Keratinocyte (primary cell): Measurements from ENCODE around the gene BRCA2. TPM values are rescaled to one million over a fixed set of nuclear protein-coding genes. Genes with fewer than 3 reads are reported as not detected.

Experiments
- DNase-seq: peaks from one replicate; pipeline ENCODE4 v3.0.0-alpha.2; 2011; ENCODE audit warnings: low read depth, missing footprints, low spot score
- FAIRE-seq: peaks from 2 replicates; lab custom pipeline; 2011; peaks lifted over from hg19 to GRCh38; lab: Jason Lieb, UNC
- H2AFZ ChIP-seq: 2 replicates; pipeline ENCODE4 v1.6.0; 2012; ENCODE audit warnings: low read length, control low read depth, inconsistent platforms; ENCODE audit not compliant: control insufficient read depth
- H3K27ac ChIP-seq: 2 replicates; pipeline ENCODE4 v1.5.1; 2011; ENCODE audit warnings: low read length; ENCODE audit not compliant: control insufficient read depth, insufficient read depth
- H3K27me3 ChIP-seq: 3 replicates; pipeline ENCODE4 v1.6.0; 2011; ENCODE audit warnings: low read length; ENCODE audit not compliant: control insufficient read depth, insufficient read depth; ENCODE audit errors: extremely low read depth
- H3K36me3 ChIP-seq, 2 experiments: 2 replicates in 1 of 2; 3 replicates in 1 of 2; pipeline ENCODE4 v1.5.1; 2011; ENCODE audit warnings: low read length in 2 of 2, mild to moderate bottlenecking in 1 of 2; ENCODE audit not compliant: control insufficient read depth in 2 of 2, insufficient read depth in 2 of 2; ENCODE audit errors: extremely low read depth in 1 of 2
- H3K4me1 ChIP-seq: 3 replicates; pipeline ENCODE4 v1.5.1; 2011; ENCODE audit warnings: low read length; ENCODE audit not compliant: control insufficient read depth, insufficient read depth; ENCODE audit errors: extremely low read depth
- H3K4me2 ChIP-seq: 3 replicates; pipeline ENCODE4 v1.6.0; 2011; ENCODE audit warnings: low read depth, low read length; ENCODE audit not compliant: control insufficient read depth, insufficient read depth; ENCODE audit errors: extremely low read depth
- H3K4me3 ChIP-seq, 3 experiments: fragments of 200-600 bp in 1 of 3; sonication (generic) in 1 of 3; 2 replicates in 2 of 3; 3 replicates in 1 of 3; pipeline ENCODE4 v1.5.1; 2011 to 2016; ENCODE audit warnings: low read length in 3 of 3, mild to moderate bottlenecking in 3 of 3, control low read depth in 2 of 3, inconsistent platforms in 1 of 3, low read depth in 1 of 3, mixed read lengths in 1 of 3, mixed run types in 1 of 3, moderate library complexity in 1 of 3; ENCODE audit not compliant: control insufficient read depth in 2 of 3, insufficient read depth in 2 of 3; ENCODE audit errors: extremely low read depth in 1 of 3
- H3K79me2 ChIP-seq: 2 replicates; pipeline ENCODE4 v1.6.0; 2012; ENCODE audit warnings: low read length; ENCODE audit not compliant: control insufficient read depth, insufficient read depth
- H3K9ac ChIP-seq: 3 replicates; pipeline ENCODE4 v1.6.0; 2011; ENCODE audit warnings: low read length; ENCODE audit not compliant: control insufficient read depth, insufficient read depth; ENCODE audit errors: extremely low read depth
- H3K9me1 ChIP-seq: 3 replicates; pipeline ENCODE4 v1.6.0; 2011; ENCODE audit warnings: low read length; ENCODE audit not compliant: control insufficient read depth, insufficient read depth; ENCODE audit errors: extremely low read depth
- H3K9me3 ChIP-seq: 2 replicates; pipeline ENCODE4 v1.5.1; 2012; ENCODE audit warnings: low read depth, low read length; ENCODE audit not compliant: control insufficient read depth
- H4K20me1 ChIP-seq: 3 replicates; pipeline ENCODE4 v1.6.0; 2011; ENCODE audit warnings: low read length; ENCODE audit not compliant: control insufficient read depth, insufficient read depth; ENCODE audit errors: extremely low read depth
- EZH2 ChIP-seq: IDR thresholded peaks from one replicate; pipeline ENCODE4 v1.6.1; 2012; ENCODE audit warnings: inconsistent platforms, mild to moderate bottlenecking, low read length, moderate library complexity
- dilution Hi-C: fragments of 300-500 bp; cut with MboI; formaldehyde crosslinking; loops from one replicate; pipeline ENCODE4 v1.7.0; 2020; ENCODE audit warnings: low sequenced_read_pairs; ENCODE audit not compliant: extremely low pct_ligation_motif_present
- polyA plus RNA-seq, 5 experiments: library from polyadenylated mRNA; depleted of rRNA in 3 of 5; stranded (reverse) in 3 of 5; stranded (forward) in 1 of 5; unstranded in 1 of 5; fragments of >200 nt; gene quantifications; 1 replicate in 1 of 5; 2 replicates in 3 of 5; 3 replicates in 1 of 5; pipeline versions ENCODE4 v1.2.1 to v1.2.3, GENCODE V29; 2011 to 2012; ENCODE audit warnings: missing spikeins in 2 of 5, low read depth in 1 of 5, low replicate concordance in 1 of 5
- TF ChIP-seq, protein P1 (sequence below), 3 experiments: IDR thresholded peaks in 1 of 3; conservative IDR thresholded peaks in 1 of 3; optimal IDR thresholded peaks in 1 of 3; 2 replicates in 2 of 3; 3 replicates in 1 of 3; pipeline versions ENCODE3 to v1.5.1; 2011; ENCODE audit warnings: low read length in 3 of 3, mild to moderate bottlenecking in 3 of 3, moderate library complexity in 2 of 3, control low read depth in 1 of 3, inconsistent platforms in 1 of 3; ENCODE audit not compliant: insufficient read depth in 2 of 3; ENCODE audit errors: extremely low read depth in 1 of 3

Gene BRCA2
- polyA plus RNA-seq, 1 donor (not counting 4 experiments of a cell fraction or from before 2014, with no cell fraction given), result 2.4 TPM

- H3K4me2 ChIP-seq, result no peak overlapping the region
- peaks cover 0 to 3% of the 10 kb centered on the region in 2 experiments for H3K36me3 ChIP-seq
- no peak overlapping the region for H3K4me3 ChIP-seq
- no peak for FAIRE-seq
- no peaks in the 10 kb centered on the region for H3K9me3 ChIP-seq
- dilution Hi-C loops, result no loop called here
- peaks cover 3% of the 10 kb centered on the region for H3K4me1 ChIP-seq
- H4K20me1 ChIP-seq, result no peaks in the 10 kb centered on the region
- no peak overlapping the region for H3K27ac ChIP-seq
- H3K9me1 ChIP-seq, result no peaks in the 10 kb centered on the region
- no peaks in the 10 kb centered on the region for H3K79me2 ChIP-seq
- H3K9ac ChIP-seq, result no peak overlapping the region
- no peaks in the 10 kb centered on the region for H3K27me3 ChIP-seq
- DNase-seq, result no peak
- H2AFZ ChIP-seq, result no peak overlapping the region
- TF ChIP-seq EZH2, result no peak
- TF ChIP-seq, protein P1, sequence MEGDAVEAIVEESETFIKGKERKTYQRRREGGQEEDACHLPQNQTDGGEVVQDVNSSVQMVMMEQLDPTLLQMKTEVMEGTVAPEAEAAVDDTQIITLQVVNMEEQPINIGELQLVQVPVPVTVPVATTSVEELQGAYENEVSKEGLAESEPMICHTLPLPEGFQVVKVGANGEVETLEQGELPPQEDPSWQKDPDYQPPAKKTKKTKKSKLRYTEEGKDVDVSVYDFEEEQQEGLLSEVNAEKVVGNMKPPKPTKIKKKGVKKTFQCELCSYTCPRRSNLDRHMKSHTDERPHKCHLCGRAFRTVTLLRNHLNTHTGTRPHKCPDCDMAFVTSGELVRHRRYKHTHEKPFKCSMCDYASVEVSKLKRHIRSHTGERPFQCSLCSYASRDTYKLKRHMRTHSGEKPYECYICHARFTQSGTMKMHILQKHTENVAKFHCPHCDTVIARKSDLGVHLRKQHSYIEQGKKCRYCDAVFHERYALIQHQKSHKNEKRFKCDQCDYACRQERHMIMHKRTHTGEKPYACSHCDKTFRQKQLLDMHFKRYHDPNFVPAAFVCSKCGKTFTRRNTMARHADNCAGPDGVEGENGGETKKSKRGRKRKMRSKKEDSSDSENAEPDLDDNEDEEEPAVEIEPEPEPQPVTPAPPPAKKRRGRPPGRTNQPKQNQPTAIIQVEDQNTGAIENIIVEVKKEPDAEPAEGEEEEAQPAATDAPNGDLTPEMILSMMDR (optimal IDR thresholded peaks at IDR 0.05 in 1 of 3, IDR thresholded peaks at IDR 0.05 in 1 of 3, conservative IDR thresholded peaks at IDR 0.05 in 1 of 3; ENCODE audit: extremely low read depth in 1 of 3, insufficient read depth in 2 of 3, low read length in 3 of 3), result no peak
Measured at GRCh38 chr13:32390048-32390447, 74.7 kb downstream of the BRCA2 start.

GRCh38 chr13:32390484-32390883, 75.2 kb downstream of the BRCA2 start:
- Histone ChIP-seq H3K27me3 (no peaks in the 10 kb centered on the region), H3K9ac (no peak overlapping the region), H2AFZ (no peak overlapping the region), H3K27ac (no peak overlapping the region), H3K9me3 (no peaks in the 10 kb centered on the region), H3K4me2 (no peak overlapping the region), H3K36me3 (peaks cover 0 to 3% of the 10 kb centered on the region in 2 experiments), H3K4me1 (peaks cover 3% of the 10 kb centered on the region), H3K79me2 (no peaks in the 10 kb centered on the region), H3K9me1 (no peaks in the 10 kb centered on the region), H4K20me1 (no peaks in the 10 kb centered on the region), H3K4me3 (no peak overlapping the region)
- no peak for TF ChIP-seq EZH2
- TF ChIP-seq, protein P1 (optimal IDR thresholded peaks at IDR 0.05 in 1 of 3, IDR thresholded peaks at IDR 0.05 in 1 of 3, conservative IDR thresholded peaks at IDR 0.05 in 1 of 3; ENCODE audit: extremely low read depth in 1 of 3, insufficient read depth in 2 of 3, low read length in 3 of 3), result no peak
- DNase-seq, result no peak
- dilution Hi-C loops, result no loop called here
- FAIRE-seq, result no peak
